Activated T-helper 1 cell treated with anti-CD3 and anti-CD28 coated beads, Interleukin-12 subunit alpha, Interleukin-12 subunit beta, Interleukin-2, Interleukin-4 antibody, amounts not matched to agents 30 ng/mL and 10 ng/mL and 1 ng/mL, durations not matched to agents 14 hours and 24 hours and 36 hours (primary cell): ENCODE data around the gene FAXDC2. TPM values are rescaled to one million over a fixed set of nuclear protein-coding genes. Genes with fewer than 3 reads are reported as not detected.
A peak's percentile ranks its signal among the peaks of the same experiment; 100 is the strongest.

ENCODE experiments used
- DNase-seq: peaks from one replicate; pipeline ENCODE4 v3.0.0; 2021; ENCODE audit warnings: low spot score
- H3K27ac Mint-ChIP-seq: one replicate; pipeline ENCODE4 v1.8.0; 2021; ENCODE audit warnings: mild to moderate bottlenecking, mixed read lengths
- H3K27me3 Mint-ChIP-seq: one replicate; pipeline ENCODE4 v1.8.0; 2022; ENCODE audit warnings: mild to moderate bottlenecking, moderate library complexity, mixed read lengths; ENCODE audit not compliant: insufficient read depth
- H3K36me3 Mint-ChIP-seq: one replicate; pipeline ENCODE4 v1.8.0; 2021; ENCODE audit warnings: low read depth, mixed read lengths
- H3K4me1 Mint-ChIP-seq: one replicate; pipeline ENCODE4 v1.8.0; 2021; ENCODE audit warnings: low read depth, mixed read lengths
- H3K4me3 Mint-ChIP-seq: one replicate; pipeline ENCODE4 v1.8.0; 2021; ENCODE audit warnings: mild to moderate bottlenecking, moderate library complexity, mixed read lengths
- H3K9me3 Mint-ChIP-seq: one replicate; pipeline ENCODE4 v1.8.0; 2021; ENCODE audit warnings: mixed read lengths
- intact Hi-C: fragments of 100-400 bp; cut with micrococcal nuclease; formaldehyde crosslinking; loops from one replicate; pipeline ENCODE4 v1.15.1; 2024
- total RNA-seq: library from RNA; stranded (reverse); gene quantifications from 2 replicates; pipeline ENCODE4 v1.2.3, GENCODE V29; 2022

Gene FAXDC2
- total RNA-seq, 1 donor from 2014 or later: not detected

- intact Hi-C loops: loop anchor here (1.0 to 5.0 kb wide), 7 partner anchors 46 to 820 kb away; partner anchors contain the start of genes FAM114A2, LARP1, MFAP3 and MRPL22
- peaks cover 22% of the 10 kb centered on the region for H3K36me3 Mint-ChIP-seq
- no peaks in the 10 kb centered on the region for H3K27me3 Mint-ChIP-seq
- H3K9me3 Mint-ChIP-seq: no peaks in the 10 kb centered on the region
- H3K4me1 Mint-ChIP-seq: peaks cover 48% of the 10 kb centered on the region
- DNase-seq: peak; percentile 96
- peak within 1 kb of the TSS; percentile 99 for H3K4me3 Mint-ChIP-seq
- peak within 1 kb of the TSS; percentile 100 for H3K27ac Mint-ChIP-seq
Observed at GRCh38 chr5:154858297-154858971, 8.0 kb upstream of the FAXDC2 start, which contains the start of gene CNOT8. Gene CNOT8 (plus strand): TSS chr5:154858627. CDS start chr5:154863279, 4,652 bp downstream.

GRCh38 chr5:154857530-154858296, 7.3 kb upstream of the FAXDC2 start:
- Mint-ChIP-seq H3K36me3 (peaks cover 16% of the 10 kb centered on the region), H3K4me1 (peaks cover 41% of the 10 kb centered on the region), H3K4me3 (peak overlapping the region; percentile 99), H3K27ac (peak overlapping the region; percentile 100), H3K27me3 (no peaks in the 10 kb centered on the region), H3K9me3 (no peaks in the 10 kb centered on the region)
- intact Hi-C loops: loop anchor here (1.0 to 5.0 kb wide), 7 partner anchors 45 to 819 kb away; partner anchors contain the start of genes FAM114A2, LARP1, MFAP3 and MRPL22
- peak; percentile 81 for DNase-seq

GRCh38 chr5:154851351-154851750, 948 bp upstream of the FAXDC2 start:
- no peaks in the 10 kb centered on the region for H3K27me3 Mint-ChIP-seq

GRCh38 chr5:154849791-154850201, 607 bp downstream of the FAXDC2 start:
- Mint-ChIP-seq H3K27ac (peak overlapping the region; percentile 43), H3K27me3 (no peaks in the 10 kb centered on the region)

More at GRCh38 chr5:154851351-154851750, 948 bp upstream of the FAXDC2 start:
- H3K36me3 Mint-ChIP-seq: no peaks in the 10 kb centered on the region
- DNase-seq: no peak
- no peaks in the 10 kb centered on the region for H3K9me3 Mint-ChIP-seq
- H3K4me1 Mint-ChIP-seq: peaks cover 9% of the 10 kb centered on the region
- H3K27ac Mint-ChIP-seq: no peak overlapping the region
- no peak overlapping the region for H3K4me3 Mint-ChIP-seq
- intact Hi-C loops: no loop called here

GRCh38 chr5:154849264-154849785, 1.1 kb downstream of the FAXDC2 start:
- Mint-ChIP-seq H3K27ac (no peak overlapping the region), H3K27me3 (no peaks in the 10 kb centered on the region), H3K4me1 (peaks cover 9% of the 10 kb centered on the region), H3K36me3 (no peaks in the 10 kb centered on the region), H3K4me3 (no peak overlapping the region), H3K9me3 (no peaks in the 10 kb centered on the region)
- intact Hi-C loops: no loop called here
- no peak for DNase-seq

More at GRCh38 chr5:154849791-154850201, 607 bp downstream of the FAXDC2 start:
- no peak for DNase-seq
- intact Hi-C loops: no loop called here
- no peaks in the 10 kb centered on the region for H3K9me3 Mint-ChIP-seq
- peaks cover 9% of the 10 kb centered on the region for H3K4me1 Mint-ChIP-seq
- no peaks in the 10 kb centered on the region for H3K36me3 Mint-ChIP-seq
- no peak overlapping the region for H3K4me3 Mint-ChIP-seq

- intact Hi-C loops: no loop called here
Observed at GRCh38 chr5:154844809-154845208, 5.6 kb downstream of the FAXDC2 start.

GRCh38 chr5:154842689-154843530, 7.5 kb downstream of the FAXDC2 start:
- H3K4me1 Mint-ChIP-seq: no peaks in the 10 kb centered on the region
- peaks cover 7% of the 10 kb centered on the region for H3K36me3 Mint-ChIP-seq
- no peak overlapping the region for H3K27ac Mint-ChIP-seq
- H3K4me3 Mint-ChIP-seq: no peak overlapping the region
- H3K27me3 Mint-ChIP-seq: no peaks in the 10 kb centered on the region
- H3K9me3 Mint-ChIP-seq: no peaks in the 10 kb centered on the region
- no peak for DNase-seq
- intact Hi-C loops: no loop called here

More at GRCh38 chr5:154844809-154845208, 5.6 kb downstream of the FAXDC2 start:
- peaks cover 4% of the 10 kb centered on the region for H3K36me3 Mint-ChIP-seq
- no peak for DNase-seq
- no peaks in the 10 kb centered on the region for H3K27me3 Mint-ChIP-seq
- H3K4me3 Mint-ChIP-seq: no peak overlapping the region
- H3K9me3 Mint-ChIP-seq: no peaks in the 10 kb centered on the region
- peaks cover 5% of the 10 kb centered on the region for H3K4me1 Mint-ChIP-seq
- H3K27ac Mint-ChIP-seq: no peak overlapping the region

GRCh38 chr5:154841273-154841661, 9.1 kb downstream of the FAXDC2 start:
- Mint-ChIP-seq H3K27me3 (no peaks in the 10 kb centered on the region), H3K27ac (no peak overlapping the region), H3K4me1 (no peaks in the 10 kb centered on the region), H3K36me3 (peaks cover 7% of the 10 kb centered on the region), H3K9me3 (no peaks in the 10 kb centered on the region), H3K4me3 (no peak overlapping the region)
- intact Hi-C loops: no loop called here
- no peak for DNase-seq

- no peaks in the 10 kb centered on the region for H3K27me3 Mint-ChIP-seq
- no peak overlapping the region for H3K4me3 Mint-ChIP-seq
- intact Hi-C loops: no loop called here
- H3K9me3 Mint-ChIP-seq: no peaks in the 10 kb centered on the region
- no peaks in the 10 kb centered on the region for H3K4me1 Mint-ChIP-seq
- peaks cover 7% of the 10 kb centered on the region for H3K36me3 Mint-ChIP-seq
- no peak overlapping the region for H3K27ac Mint-ChIP-seq
- no peak for DNase-seq
Observed at GRCh38 chr5:154840435-154841272, 9.7 kb downstream of the FAXDC2 start.

GRCh38 chr5:154837009-154837901, 13.1 kb downstream of the FAXDC2 start:
- Mint-ChIP-seq H3K4me1 (no peaks in the 10 kb centered on the region), H3K4me3 (no peak overlapping the region), H3K27ac (no peak overlapping the region), H3K9me3 (no peaks in the 10 kb centered on the region), H3K36me3 (peaks cover 7% of the 10 kb centered on the region), H3K27me3 (no peaks in the 10 kb centered on the region)
- intact Hi-C loops: no loop called here
- no peak for DNase-seq

- DNase-seq: no peak
- Mint-ChIP-seq H3K4me3 (no peak overlapping the region), H3K36me3 (peaks cover 11% of the 10 kb centered on the region), H3K27ac (no peak overlapping the region), H3K9me3 (no peaks in the 10 kb centered on the region), H3K27me3 (no peaks in the 10 kb centered on the region), H3K4me1 (peaks cover 5% of the 10 kb centered on the region)
- intact Hi-C loops: no loop called here
Observed at GRCh38 chr5:154836225-154836624, 14.2 kb downstream of the FAXDC2 start.
